ENCODE measurements around the gene ARHGEF18.

GRCh38 chr19:7349231-7349591 lies 474 bp downstream of the ARHGEF18 start:
- TF ChIP-seq CTCF (IDR thresholded peaks at IDR 0.05; ENCODE audit: low read depth, low read length, poor library complexity, severe bottlenecking), result no peak
- no peak for TF ChIP-seq EZH2phosphoT487 (IDR thresholded peaks at IDR 0.05; ENCODE audit: borderline replicate concordance, low read length)
